C4-2B (cell line): ENCODE results near the gene PAQR5.

Source experiments
- ZFX ChIP-seq: fragments of 450-650 bp; IDR thresholded peaks from 2 replicates; pipeline ENCODE4 v1.6.1; 2017
- TF ChIP-seq, protein P1 (sequence below): fragments of 450-650 bp; conservative IDR thresholded peaks from 2 replicates; pipeline ENCODE4 v1.5.1; 2017; ENCODE audit warnings: mild to moderate bottlenecking

DNA sequence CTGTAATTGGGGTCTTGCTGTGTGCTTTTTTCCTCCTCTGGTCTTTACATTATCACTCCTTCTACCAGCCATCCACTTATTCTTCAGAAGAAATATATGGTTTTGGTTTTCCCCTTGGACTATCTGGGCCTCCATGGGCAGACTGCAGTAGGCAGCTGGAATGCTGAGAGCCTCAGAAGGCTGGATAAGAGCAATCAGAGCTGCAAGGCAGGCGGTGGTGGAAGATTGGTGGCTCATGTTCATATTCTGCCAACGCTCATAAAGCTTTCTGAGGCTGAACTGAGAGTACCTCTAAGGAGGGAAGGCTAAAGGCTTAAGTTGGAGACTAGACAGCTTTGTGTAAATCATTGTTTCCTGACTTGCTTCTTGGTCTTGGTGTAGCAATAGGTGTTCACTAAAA lies 148.2 kb downstream of the PAQR5 start:
- TF ChIP-seq, protein P1, sequence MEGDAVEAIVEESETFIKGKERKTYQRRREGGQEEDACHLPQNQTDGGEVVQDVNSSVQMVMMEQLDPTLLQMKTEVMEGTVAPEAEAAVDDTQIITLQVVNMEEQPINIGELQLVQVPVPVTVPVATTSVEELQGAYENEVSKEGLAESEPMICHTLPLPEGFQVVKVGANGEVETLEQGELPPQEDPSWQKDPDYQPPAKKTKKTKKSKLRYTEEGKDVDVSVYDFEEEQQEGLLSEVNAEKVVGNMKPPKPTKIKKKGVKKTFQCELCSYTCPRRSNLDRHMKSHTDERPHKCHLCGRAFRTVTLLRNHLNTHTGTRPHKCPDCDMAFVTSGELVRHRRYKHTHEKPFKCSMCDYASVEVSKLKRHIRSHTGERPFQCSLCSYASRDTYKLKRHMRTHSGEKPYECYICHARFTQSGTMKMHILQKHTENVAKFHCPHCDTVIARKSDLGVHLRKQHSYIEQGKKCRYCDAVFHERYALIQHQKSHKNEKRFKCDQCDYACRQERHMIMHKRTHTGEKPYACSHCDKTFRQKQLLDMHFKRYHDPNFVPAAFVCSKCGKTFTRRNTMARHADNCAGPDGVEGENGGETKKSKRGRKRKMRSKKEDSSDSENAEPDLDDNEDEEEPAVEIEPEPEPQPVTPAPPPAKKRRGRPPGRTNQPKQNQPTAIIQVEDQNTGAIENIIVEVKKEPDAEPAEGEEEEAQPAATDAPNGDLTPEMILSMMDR, result no peak
- TF ChIP-seq ZFX, result no peak
